Stimulated activated CD8-positive, alpha-beta memory T cell treated with anti-CD3 and anti-CD28 coated beads, Interleukin-15, amount 100 ng/mL, for 48 hours (primary cell): ENCODE measurements around the gene ZNF503.

Experiments
- DNase-seq, 2 donors: peaks; one replicate each; pipeline ENCODE4 v3.0.0-alpha.2; 2020; ENCODE audit warnings: low read depth in 2 of 2

ZNF503 gene

DNA sequence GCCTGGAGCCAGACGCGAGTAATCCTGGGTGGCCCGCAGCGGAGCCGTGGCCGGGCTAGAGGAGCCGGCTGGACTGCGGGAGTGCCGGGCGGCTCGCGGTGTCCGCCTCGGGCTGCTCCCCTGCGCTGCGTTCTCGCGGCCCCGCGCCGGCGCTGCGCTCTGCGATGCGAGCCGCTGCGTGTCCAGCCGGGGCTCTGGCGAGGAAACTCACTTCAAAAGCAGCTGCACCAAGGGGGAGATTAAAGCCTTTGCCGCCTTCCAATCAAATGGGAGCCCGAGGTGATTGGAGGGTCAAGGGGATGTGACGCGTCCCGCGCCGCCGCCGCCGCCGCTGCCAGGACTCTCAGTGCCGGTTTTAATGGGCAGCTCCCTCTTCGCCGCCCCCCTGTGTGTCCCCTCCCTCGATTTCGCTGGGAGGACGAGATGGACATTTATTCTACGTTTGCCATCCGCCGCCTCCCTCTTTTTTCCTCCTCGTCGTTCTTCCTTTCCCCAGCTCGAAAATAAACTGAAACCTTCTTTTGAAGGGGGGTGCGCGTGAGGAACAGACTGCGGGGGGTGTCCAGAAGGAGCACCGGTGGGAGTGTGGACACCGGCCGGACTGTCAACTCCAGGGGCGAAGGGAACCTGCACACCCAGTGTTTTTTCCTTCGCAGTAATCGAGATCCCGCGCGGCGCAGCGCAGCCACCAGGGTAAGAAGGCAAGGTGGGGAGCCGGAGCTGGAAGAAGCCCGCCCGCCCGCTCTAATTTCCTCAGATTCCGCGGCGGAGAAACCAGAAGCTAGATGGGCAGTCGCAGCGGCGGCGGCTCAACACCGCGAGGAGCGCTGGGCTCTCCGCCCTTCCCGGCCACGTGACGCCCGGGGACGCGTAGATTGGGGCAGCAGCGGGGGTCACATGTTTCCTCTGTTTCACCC lies at the start of gene ZNF503:
Gene ZNF503 (minus strand): TSS at position 196 of the 917 bp plus-strand sequence. CDS start 345 bp downstream, outside the sequence.
- peak in 1 of 2 donors; percentile 43 for DNase-seq

DNA sequence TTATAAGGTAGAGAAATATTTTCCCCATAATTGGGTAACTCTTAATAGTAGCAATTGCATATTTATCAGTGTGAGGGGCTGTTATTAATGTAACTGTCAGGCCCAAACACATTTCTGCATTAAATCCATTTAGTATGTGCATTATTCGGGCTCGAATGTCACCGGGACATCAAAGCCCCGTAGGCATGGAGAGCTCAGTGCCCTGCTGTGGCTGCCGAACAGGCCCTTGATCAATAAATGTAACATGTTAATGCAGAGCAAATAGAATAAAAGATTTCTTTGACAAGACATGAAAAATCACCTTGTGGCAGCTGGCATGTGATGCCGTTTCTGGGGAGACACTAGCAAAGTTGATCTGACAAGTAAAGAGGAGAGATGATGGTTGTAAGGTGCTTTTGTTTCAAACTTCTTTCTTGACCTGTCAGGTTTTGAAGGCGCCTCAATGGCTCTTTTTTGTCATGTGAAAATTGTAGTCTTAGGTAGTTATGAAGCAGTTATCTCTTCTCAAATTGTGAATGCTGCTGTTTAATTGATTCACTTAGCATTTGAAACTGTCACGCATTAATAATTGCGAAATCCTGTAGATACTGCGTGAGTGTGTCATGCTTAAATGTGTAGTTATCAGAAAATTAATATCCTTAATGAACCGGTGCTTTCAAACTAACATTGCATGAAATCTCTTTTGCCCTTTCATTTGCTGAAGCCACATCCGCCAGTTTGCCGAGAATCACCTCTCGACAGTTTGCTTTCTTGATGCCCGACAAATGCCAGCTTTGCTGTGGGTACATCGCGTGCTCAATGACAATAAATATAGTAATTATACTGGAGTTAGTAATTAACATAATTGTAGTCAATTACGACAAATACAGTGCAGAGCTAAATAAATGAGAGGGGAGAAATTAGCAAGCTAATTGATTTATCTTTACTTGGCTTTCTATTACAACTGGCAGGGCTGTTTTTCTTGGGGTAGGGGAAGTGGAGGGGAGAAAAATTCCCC lies 49.4 kb upstream of the ZNF503 start:
- no peak for DNase-seq

DNA sequence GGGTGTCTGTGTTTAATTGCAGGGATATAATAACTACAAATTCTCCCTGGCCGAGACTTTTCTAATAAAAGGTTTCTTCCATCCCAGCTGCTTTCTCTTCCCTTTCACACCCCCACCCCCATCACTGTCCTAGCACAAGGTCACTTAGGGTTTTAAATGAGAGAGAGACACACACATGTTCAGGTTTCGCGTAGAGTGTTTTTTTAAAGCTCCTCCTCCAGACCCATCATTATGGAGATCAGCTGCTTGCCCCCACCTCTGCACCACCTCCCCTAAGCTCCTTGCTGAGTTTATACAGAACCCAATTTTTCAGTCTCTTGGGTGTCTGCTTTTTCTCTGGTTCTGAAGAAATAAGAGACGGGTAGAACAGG lies 48.5 kb upstream of the ZNF503 start:
- no peak for DNase-seq

- DNase-seq = no peak
Measured at GRCh38 chr10:75449382-75450074, 48.0 kb upstream of the ZNF503 start.

DNA sequence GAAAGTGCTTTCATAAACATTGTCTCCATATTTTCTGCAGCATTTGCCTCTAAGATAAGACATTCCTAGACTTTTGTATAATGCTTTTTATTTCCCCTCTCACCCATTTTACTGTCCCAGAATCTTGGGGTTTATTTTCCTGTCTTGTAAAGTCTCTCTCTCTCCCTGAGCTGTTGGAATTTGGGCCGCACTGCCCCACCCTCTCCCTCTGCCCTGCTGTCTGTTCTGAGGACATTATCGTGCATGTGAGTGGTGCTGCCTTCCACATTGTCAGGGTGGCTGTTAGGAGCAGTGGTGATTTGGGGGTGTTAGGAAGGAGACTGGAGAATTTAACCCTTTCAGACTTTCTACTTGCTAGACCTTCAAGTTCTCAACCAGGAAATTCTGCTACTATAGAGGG lies 46.6 kb upstream of the ZNF503 start:
- no peak for DNase-seq

DNA sequence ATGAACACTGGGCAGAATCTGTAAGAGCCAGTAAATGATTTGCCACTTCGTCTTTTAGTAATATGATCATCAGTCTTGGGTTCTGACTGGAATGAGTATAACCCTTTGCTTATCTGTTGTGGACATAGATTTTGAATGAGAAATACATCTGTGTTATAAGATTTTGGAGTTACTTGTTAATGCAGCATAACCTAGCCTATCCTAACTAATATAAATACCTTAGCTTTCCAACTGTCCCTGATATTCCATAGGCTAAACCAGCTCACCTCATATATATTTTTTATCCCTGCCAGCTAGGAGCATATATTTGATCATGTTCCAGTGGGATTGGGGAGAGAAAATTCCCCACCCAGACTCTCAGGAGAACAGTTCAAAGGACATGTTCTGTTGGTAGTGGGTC lies 44.9 kb upstream of the ZNF503 start:
- no peak for DNase-seq

DNA sequence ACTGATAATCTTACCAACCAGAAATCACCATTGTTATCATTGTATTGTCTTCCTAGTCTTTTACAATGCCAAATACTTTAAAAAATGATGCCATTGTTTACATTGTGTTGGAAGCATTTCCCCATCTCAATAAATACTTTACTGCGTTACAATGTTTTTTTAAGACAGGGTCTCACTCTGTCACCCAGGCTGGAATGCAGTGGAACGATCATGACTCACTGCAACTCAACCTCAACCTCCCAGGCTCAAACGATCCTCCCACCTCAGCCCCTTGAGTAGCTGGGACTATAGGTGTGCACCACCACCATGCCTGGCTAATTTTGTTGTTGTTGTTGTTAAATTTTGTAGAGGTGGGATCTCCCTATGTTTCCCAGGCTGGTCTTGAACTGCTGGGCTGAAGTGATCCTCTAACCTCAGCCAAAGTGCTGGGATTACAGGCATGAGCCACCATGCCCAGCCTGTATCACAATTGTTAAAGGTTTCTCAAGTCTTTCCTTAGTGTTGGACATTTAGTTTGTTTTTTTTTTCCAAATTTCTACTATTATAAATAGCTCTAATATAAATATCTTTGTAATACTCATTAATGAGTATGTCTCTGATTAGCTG lies 43.3 kb upstream of the ZNF503 start:
- no peak for DNase-seq

DNA sequence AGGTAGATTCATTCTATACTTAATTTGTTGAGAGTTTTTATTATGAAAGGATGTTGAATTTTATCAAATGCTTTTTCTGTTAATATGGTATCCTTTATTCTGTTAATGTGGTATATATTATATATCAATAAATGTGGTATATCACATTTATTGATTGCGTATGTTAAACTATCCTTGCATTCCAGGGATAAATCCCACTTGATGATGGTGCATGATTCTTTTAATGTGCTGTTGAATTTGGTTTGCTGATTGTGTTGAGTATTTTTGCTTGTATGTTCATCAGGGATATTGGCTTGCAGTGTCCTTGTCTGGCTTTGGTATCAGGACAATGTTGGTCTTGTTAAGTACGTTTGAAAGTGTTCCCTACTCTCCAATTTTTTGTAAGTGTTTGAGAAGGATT lies 41.8 kb upstream of the ZNF503 start:
- no peak for DNase-seq

DNA sequence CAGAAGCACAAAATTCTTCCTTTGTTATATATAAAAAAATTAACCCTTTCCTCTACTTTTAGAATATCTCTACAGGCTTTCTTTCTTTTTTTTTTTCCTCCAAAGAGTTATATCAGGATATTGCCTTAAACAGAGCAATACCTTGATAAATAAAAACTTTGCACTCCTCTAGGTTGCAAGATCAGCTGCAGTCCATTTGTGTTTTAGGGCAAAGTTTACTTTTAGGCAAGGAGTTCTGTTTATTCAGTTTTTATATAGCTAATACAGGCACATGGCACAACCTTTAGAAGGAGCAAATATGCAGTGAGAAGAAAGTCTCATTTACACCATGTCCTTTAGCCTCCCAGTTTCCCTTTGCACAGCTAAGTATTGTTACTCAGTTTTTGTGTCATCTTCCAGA lies 40.1 kb upstream of the ZNF503 start:
- no peak for DNase-seq

GRCh38 chr10:75441196-75441595 lies 39.6 kb upstream of the ZNF503 start:
- DNase-seq = no peak

DNA sequence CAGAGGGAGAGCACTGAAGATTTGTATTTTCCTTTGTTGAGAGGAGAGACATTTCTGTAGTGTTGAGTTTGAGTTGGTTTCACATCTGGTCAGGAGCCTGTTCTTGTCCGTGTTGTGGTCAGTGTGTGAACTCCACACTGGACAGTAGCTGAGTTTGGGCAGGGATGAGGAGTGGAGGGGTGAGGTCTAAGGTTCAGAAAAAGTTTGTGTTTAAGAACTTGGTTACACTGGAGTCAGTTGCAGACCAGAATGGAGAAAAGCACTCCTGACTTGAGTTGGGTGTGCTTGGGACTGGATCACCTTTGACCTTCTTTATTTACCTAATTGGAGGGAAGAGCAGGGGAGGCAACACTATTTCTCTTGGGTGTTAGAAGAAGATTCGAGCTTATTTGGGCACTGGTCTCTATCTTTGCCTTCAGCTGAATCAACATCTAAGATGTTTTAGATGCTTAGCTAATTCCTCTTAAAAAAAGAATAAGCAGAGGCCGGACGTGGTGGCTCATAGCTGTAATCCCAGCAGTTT lies 38.8 kb upstream of the ZNF503 start:
- no peak for DNase-seq

- DNase-seq = no peak
Measured at GRCh38 chr10:75439811-75440210, 38.2 kb upstream of the ZNF503 start.

- DNase-seq = no peak
Measured at GRCh38 chr10:75438275-75438674, 36.7 kb upstream of the ZNF503 start.

- no peak for DNase-seq
Measured at GRCh38 chr10:75437693-75438092, 36.1 kb upstream of the ZNF503 start.

DNA sequence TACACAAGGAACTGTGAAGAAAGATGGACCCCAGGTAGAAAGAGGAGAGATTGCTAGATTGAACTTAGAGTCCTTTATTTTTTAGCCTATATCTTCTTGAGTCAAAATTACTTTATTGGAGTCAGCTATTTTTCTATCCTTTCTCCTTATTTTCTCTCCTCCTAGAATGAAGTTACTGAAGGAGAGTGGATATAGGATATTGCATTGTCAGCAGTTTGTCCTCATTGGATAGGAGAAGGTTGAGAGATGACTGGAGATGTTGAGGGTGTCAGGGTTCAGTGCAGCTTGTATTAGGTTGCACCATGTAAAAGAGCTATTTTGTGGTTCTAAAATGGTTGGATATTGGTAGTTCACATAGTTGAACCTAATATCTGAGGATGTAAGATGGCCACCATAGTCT lies 35.3 kb upstream of the ZNF503 start:
- no peak for DNase-seq

DNA sequence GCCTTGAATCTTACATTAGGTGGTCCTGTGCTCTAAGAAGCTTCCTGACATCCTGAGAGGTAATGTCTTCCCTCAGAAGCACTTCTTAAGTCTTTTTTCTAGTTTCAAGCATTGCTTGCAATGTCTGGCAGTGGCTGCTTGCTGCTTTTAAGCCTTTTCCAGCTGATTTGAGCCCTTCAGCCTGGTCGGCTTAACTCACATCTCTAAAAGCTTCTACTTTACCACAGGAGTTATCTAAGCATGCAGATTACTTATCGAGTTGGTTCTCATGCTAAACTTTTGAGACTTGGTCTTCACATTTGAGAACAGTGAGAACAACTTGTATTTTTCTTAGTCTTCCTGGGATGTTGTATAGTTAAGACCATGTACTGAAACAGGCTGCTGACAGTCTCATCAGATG lies 33.7 kb upstream of the ZNF503 start:
- DNase-seq = no peak

GRCh38 chr10:75434291-75434690 lies 32.7 kb upstream of the ZNF503 start:
- DNase-seq = no peak

DNA sequence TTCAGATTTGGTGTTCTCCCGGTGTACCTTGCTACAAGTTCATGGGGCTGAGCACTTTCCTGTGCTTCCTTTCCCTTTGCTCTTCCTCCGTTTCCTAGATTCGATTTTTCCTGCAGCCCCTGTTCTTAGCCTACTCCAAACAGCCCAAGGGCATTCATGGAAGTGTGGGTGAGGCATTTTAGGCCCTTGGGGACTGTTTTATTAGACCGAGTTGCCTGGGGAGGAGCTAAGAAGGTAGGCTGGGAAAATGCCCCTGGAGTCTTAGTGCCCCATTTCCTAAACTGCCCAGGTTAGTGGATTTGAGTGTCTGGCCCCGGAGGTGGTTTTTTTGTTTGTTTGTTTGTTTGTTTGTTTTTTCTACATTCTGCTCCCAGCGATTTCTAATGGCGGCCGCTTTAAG lies 31.7 kb upstream of the ZNF503 start:
- DNase-seq = no peak

- DNase-seq = no peak
Measured at GRCh38 chr10:75432763-75433162, 31.2 kb upstream of the ZNF503 start.

GRCh38 chr10:75432176-75432575 lies 30.6 kb upstream of the ZNF503 start:
- no peak for DNase-seq
